NT2/D1 (cell line): Measurements from ENCODE around the gene LRTM2.

ENCODE experiments used
- SUZ12 ChIP-seq: IDR thresholded peaks from 2 replicates; pipeline ENCODE4 v1.6.1; 2011; ENCODE audit not compliant: insufficient read length, insufficient read depth; ENCODE audit errors: extremely low read depth
- YY1 ChIP-seq: IDR thresholded peaks from 2 replicates; pipeline ENCODE4 v1.6.1; 2011; ENCODE audit not compliant: insufficient read length, insufficient read depth
- ZNF274 ChIP-seq: IDR thresholded peaks from 2 replicates; pipeline ENCODE4 v1.6.1; 2011; ENCODE audit warnings: mild to moderate bottlenecking, low read depth, low read length

GRCh38 chr12:1821805-1822204 lies 1.4 kb downstream of the LRTM2 start:
- no peak for TF ChIP-seq YY1
- TF ChIP-seq ZNF274 = no peak
- TF ChIP-seq SUZ12 = no peak
